GM21390 (cell line): ENCODE results near the gene KDM3A.

Experiments used
- ATAC-seq: cut with Tn5 transposase; IDR thresholded peaks from one replicate; pipeline ENCODE4 v1.9.1; 2021; ENCODE audit not compliant: unreplicated experiment

Gene KDM3A

DNA sequence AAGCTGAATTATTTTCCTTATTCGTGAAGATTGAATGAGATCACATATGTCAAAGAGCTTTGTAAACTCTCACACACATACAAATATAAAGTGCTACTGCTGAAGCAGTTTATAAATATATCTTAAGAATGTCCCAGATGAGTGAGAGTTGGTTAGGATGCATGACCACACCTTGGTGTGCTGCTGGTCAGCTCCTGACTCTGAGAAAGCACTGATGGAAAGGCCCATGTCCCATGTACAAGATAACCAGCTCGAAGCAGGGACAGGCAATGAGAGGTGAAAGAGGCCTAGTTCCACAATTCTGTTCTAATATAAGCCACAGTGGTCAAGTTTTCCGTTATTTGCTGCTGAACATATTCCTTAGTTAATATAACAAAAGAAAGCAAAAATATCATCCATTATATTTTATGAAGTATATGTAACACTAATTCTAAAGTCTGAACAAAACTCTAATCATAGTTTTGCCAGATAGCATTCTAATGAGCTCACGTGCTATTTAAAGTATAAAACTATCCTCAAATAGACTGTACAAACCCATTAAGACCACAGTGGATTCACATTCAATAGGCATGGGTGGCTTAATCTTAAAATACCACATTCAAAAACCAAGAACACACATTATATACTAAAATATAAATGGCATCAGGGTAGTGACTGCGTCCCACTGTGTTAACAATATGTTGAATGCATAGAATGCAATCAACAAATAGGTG, 72.9 kb downstream of the KDM3A start:
- ATAC-seq, result no peak

- no peak for ATAC-seq
These were observed 77.3 kb downstream of the KDM3A start for GRCh38 chr2:86518481-86518880.

- ATAC-seq, result no peak
These were observed 78.2 kb downstream of the KDM3A start for GRCh38 chr2:86519349-86519748.

DNA sequence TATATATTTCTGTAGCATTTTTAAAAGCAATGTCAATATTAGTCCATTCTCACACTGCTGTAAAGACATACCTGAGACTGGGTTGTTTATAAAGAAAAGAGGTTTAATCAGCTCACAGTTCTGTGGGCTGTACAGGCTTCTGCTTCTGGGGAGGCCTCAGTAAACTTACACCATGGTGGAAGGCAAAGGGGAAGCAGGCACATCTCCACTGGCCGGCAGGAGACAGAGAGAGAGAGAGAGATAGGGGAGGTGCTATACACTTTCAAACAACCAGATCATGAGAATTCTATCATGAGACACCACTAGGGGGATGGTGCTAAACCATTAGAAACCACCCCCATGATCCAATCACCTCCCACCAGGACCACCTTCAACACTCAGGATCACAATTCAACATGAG, 79.0 kb downstream of the KDM3A start:
- ATAC-seq, result no peak

DNA sequence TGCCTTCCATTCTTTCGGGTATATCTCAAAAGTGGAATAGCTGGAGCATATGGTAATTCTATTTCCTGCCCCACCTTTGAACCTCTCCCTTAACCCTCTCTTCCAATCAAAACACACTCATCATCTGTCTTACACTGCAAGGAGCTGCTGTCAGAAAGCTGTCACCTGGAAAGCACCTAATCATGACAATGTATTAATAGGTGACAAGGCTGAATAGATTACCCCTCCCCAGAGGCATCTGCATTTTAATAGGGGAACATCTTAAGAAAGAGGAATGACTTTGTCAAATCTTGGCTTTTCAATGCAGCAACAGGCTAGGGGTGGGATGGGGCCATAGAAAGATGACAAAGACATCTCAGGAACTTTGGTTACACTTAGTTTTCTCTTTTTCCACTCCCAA, 80.8 kb downstream of the KDM3A start:
- no peak for ATAC-seq

- ATAC-seq, result no peak
These were observed 81.5 kb downstream of the KDM3A start for GRCh38 chr2:86522711-86523110.

DNA sequence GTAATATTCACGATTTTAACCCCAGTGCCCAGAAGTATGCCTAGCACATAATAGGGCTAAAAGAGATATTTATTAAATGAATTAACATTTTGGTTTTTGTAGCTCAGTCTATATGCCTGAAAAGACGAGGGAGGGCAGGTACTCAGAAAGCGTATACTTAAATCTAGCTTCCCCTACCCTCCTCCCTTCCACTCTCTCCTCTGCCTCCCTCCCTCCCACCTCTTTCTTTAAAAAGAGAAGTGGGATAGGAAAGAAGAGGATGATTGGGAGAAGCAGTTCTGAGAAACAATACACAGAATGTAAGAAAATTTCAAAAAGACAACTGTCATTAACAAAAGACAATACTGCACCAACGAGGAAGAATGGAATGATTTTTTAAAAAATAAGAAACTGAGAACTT, 82.3 kb downstream of the KDM3A start:
- no peak for ATAC-seq

GRCh38 chr2:86525421-86526340, 84.5 kb downstream of the KDM3A start:
- no peak for ATAC-seq

DNA sequence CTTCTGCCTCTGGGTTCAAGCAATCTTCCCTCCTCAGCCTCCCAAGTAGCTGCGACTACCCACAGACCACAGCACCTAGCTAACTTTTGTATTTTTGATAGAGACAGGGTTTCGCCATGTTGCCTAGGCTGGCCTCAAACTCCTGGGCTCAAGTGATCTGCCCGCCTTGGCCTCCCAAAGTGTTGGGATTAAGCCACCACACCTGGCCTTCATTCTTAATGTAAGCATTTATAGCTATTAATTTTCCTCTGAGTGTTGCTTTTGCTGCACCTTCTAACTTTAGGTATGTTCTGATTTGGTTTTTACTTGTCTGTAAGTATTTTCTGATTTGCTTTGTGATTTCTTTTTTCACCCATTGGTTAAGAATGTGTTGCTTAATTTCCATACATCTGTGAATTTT, 92.4 kb downstream of the KDM3A start:
- ATAC-seq, result no peak

- no peak for ATAC-seq
These were observed 100.2 kb downstream of the KDM3A start for GRCh38 chr2:86541334-86541733.
